HG03196 (cell line): ENCODE data around the gene GTF2F1.
"Not testable (repeated sequence)": the region's sequence is repeated elsewhere in the genome, so short reads cannot be mapped to it uniquely, and the experiment has no call there.

Experiments
- ATAC-seq: cut with Tn5 transposase; IDR thresholded peaks from one replicate; pipeline ENCODE4 v1.9.1; 2021; ENCODE audit not compliant: unreplicated experiment

The GTF2F1 gene

GRCh38 chr19:6359568-6360341 is 33.2 kb downstream of the GTF2F1 start:
- no peak for ATAC-seq

GRCh38 chr19:6358003-6358402 is 35.0 kb downstream of the GTF2F1 start:
- ATAC-seq, result no peak

- ATAC-seq, result no peak
Observed at GRCh38 chr19:6357174-6357573, 35.8 kb downstream of the GTF2F1 start.

- not testable (repeated sequence) for ATAC-seq
Observed at GRCh38 chr19:6355321-6356040, 37.5 kb downstream of the GTF2F1 start.

DNA sequence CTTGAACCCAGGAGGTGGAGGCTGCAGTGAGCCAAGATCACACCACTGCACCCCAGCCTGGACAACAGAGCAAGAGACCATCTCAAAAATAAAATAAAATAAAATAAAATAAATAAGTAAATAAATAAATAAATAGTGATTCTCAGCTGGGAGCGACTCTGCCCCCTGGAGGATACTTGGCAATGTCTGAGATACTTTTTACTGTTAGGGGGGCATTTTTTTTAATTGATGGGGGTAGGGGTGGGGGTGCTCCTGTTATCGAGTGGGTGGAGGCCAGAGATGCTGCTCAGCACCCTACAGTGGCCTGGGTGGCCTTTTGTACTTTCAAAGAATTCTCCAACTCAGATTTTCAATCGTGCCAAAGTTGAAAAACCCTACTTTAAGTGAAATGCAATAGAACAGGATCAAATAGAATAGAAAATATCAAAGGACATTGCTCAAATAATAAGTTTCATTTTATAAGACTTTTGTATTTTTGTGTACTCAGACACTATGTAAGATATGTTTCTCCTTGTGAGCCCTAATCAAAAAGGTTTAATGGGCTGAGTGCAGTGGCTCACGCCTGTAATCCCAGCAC is 38.8 kb downstream of the GTF2F1 start:
- no peak for ATAC-seq

DNA sequence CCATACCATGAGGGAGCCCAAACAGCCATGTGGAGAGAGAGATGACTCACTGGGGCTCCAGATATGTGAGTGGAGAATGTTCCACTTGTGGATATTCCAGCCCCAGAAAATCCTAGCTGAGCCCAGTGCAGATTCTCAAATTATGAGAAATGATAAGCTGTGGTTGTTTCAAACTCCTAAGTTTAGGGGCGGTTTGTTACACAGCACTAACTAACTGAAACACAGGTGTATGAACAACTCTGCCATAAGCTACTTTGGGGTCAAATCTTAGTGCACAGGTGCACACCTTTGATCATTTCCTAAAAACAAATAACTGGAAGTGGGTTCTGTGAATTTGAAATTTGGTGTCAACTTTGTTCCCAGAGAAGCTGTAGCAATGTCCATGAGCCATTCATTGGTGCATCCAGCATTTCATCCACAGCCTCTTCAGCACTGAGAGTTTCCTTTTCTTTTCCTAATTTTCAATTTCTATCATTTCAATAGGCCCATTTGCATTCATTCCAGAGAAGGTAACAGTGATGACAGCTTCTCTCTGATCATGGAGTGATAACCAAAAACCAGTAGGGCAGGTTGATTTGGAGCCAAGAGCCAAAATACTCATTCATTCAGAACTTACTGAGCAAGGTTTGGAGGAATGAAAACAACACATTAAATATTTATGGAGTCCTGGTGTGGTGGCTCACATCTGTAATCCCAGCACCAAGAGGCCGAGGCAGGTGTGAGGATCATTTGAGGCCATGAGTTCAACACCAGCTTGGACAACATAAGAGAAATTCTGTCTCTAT is 40.4 kb downstream of the GTF2F1 start:
- ATAC-seq, result no peak

DNA sequence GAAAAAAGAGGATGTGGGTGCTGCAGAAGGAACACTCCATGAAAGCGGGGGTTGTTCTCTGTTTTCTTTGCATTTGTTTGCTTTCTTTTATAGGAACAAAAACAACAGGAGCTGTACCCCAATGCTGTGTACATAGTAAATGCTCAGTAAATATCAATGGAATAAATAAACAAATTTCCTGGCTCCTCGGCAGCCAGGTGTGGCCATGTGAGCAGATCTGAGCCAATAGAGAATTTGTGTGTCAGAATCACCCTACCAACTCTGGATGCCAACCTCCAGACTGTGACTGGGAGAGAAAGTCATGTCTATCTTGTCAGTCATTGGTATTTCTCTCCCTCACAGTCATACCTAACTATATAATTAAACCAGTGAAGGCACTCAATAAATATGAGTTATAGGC is 42.3 kb downstream of the GTF2F1 start:
- ATAC-seq, result no peak

GRCh38 chr19:6349271-6349670 is 43.7 kb downstream of the GTF2F1 start:
- not testable (repeated sequence) for ATAC-seq

DNA sequence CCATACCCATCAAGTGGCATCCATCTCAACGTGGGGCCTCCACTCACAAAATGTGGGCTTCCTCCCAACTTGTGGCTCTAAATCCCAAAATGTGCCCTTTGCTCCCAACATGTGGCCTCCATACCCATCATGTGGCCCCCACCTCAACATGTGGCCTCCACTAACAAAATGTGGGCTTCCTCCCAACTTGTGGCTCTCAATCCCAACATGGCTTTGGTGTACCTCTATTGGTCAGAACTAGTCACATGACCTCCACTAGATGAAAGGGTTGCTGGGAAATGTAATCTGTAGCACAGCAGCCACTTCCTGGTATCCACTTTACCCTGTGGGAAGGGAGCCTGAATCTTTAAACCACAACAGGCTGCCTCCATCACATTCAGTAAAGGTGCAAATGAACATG is 49.5 kb downstream of the GTF2F1 start:
- no peak for ATAC-seq

GRCh38 chr19:6340493-6341201 is 52.3 kb downstream of the GTF2F1 start:
- no peak for ATAC-seq

DNA sequence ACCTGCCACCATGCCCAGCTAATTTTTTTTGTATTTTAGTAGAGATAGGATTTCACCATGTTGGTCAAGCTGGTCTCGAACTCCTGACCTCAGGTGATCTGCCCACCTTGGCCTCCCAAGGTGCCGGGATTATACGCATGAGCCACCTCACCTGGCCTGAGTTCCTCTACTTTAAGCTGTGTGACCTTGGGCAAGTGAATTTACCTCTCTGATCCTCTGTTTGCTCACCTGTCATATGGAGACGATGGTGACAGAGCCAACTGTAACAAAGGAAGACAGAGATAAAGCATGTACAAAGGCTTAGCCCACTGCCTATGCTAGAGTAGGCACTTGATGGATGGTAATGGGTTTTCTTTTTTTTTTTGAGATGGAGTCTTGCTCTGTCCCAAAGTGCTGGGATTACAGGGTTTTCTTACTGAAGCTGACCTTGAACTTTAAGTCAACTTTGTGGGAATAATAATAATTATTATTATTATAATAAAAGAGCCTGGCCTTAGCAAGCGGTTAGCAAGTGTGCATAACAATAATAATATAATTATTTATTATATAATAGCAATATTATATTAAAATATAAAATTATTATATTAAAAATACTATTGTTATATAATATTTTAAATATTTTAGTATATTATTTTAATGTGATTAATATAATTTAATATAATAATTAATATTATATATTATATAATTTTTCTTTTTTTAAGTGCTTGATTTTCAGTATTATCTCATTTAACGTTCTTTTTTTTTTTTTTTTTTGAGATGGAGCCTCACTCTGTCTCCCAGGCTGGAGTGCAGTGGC is 58.3 kb downstream of the GTF2F1 start:
- ATAC-seq, result no peak

GRCh38 chr19:6333439-6333838 is 59.5 kb downstream of the GTF2F1 start, which contains the start of gene ACER1:
ACER1 (minus strand) TSS chr19:6333612; CDS start chr19:6333551, 61 bp downstream.
- no peak for ATAC-seq
